CD4-positive, CD25-positive, alpha-beta regulatory T cell (primary cell): ENCODE data around the gene MYO5B. TPM values are rescaled to one million over a fixed set of nuclear protein-coding genes. Genes with fewer than 3 reads are reported as not detected.
"Not testable (repeated sequence)": the region's sequence is repeated elsewhere in the genome, so short reads cannot be mapped to it uniquely, and the experiment has no call there.

ENCODE experiments used
- ATAC-seq, 2 donors: fragments of 150-1000 bp; cut with Tn5 transposase; one replicate each; pipeline ENCODE4 v1.10.0; 2021; ENCODE audit warnings: low read depth in 2 of 2, moderate number of reproducible peaks in 2 of 2, moderate library complexity in 1 of 2
- DNase-seq, 3 donors: peaks; one replicate each; pipeline versions ENCODE4 v3.0.0 to v3.0.0-alpha.2; 2012 to 2022; ENCODE audit warnings: mixed read lengths in 1 of 3
- H3K27ac ChIP-seq: one replicate; pipeline ENCODE4 v1.7.0; 2013; ENCODE audit warnings: mild to moderate bottlenecking, low read length; ENCODE audit not compliant: insufficient read depth, poor library complexity, severe bottlenecking
- H3K27me3 ChIP-seq: one replicate; pipeline ENCODE4 v1.7.0; 2013; ENCODE audit warnings: low read length; ENCODE audit not compliant: control insufficient read depth, insufficient read depth
- H3K36me3 ChIP-seq: one replicate; pipeline ENCODE4 v1.7.0; 2013; ENCODE audit warnings: mild to moderate bottlenecking, low read length, moderate library complexity; ENCODE audit not compliant: control insufficient read depth, insufficient read depth
- H3K4me1 ChIP-seq: 2 replicates; pipeline ENCODE4 v1.7.0; 2013; ENCODE audit warnings: mild to moderate bottlenecking, low read length; ENCODE audit not compliant: insufficient read depth, control insufficient read depth, poor library complexity, severe bottlenecking
- H3K4me3 ChIP-seq: one replicate; pipeline ENCODE4 v1.7.0; 2013; ENCODE audit warnings: low read depth, mild to moderate bottlenecking, low read length, moderate library complexity
- H3K9me3 ChIP-seq, 2 experiments: 1 replicate in 1 of 2; 2 replicates in 1 of 2; pipeline ENCODE4 v1.7.0; 2013; ENCODE audit warnings: low read length in 2 of 2, mild to moderate bottlenecking in 1 of 2, moderate library complexity in 1 of 2; ENCODE audit not compliant: control insufficient read depth in 2 of 2
- H3K27ac Mint-ChIP-seq, 3 donors: one replicate each; pipeline ENCODE4 v1.8.0; 2020 to 2022; ENCODE audit warnings: mild to moderate bottlenecking in 3 of 3, mixed read lengths in 3 of 3, moderate library complexity in 2 of 3
- H3K27me3 Mint-ChIP-seq: one replicate; pipeline ENCODE4 v1.8.0; 2022; ENCODE audit warnings: mild to moderate bottlenecking, mixed read lengths
- H3K36me3 Mint-ChIP-seq: one replicate; pipeline ENCODE4 v1.8.0; 2020; ENCODE audit warnings: mixed read lengths
- H3K4me1 Mint-ChIP-seq, 4 donors: one replicate each; pipeline ENCODE4 v1.8.0; 2020 to 2022; ENCODE audit warnings: mixed read lengths in 4 of 4, mild to moderate bottlenecking in 1 of 4
- H3K4me3 Mint-ChIP-seq, 4 donors: one replicate each; pipeline ENCODE4 v1.8.0; 2020 to 2022; ENCODE audit warnings: mild to moderate bottlenecking in 4 of 4, mixed read lengths in 4 of 4, moderate library complexity in 3 of 4
- H3K9me3 Mint-ChIP-seq, 7 donors: one replicate each; pipeline ENCODE4 v1.8.0; 2020 to 2022; ENCODE audit warnings: mixed read lengths in 7 of 7, mild to moderate bottlenecking in 3 of 7, moderate library complexity in 2 of 7
- polyA plus RNA-seq, 4 donors: library from polyadenylated mRNA; unstranded; fragments of 300-500 nt; fragmentation: Illumina TruSeq; gene quantifications; one replicate each; pipeline ENCODE4 v1.2.3, GENCODE V29; 2021
- total RNA-seq: library from RNA; stranded (reverse); gene quantifications from one replicate; pipeline ENCODE4 v1.2.3, GENCODE V29; 2022

MYO5B gene
- total RNA-seq: not detected
- polyA plus RNA-seq: under 1 TPM in 2 of 4 donors, not detected in 2; 0.02 to 0.03 TPM

DNA sequence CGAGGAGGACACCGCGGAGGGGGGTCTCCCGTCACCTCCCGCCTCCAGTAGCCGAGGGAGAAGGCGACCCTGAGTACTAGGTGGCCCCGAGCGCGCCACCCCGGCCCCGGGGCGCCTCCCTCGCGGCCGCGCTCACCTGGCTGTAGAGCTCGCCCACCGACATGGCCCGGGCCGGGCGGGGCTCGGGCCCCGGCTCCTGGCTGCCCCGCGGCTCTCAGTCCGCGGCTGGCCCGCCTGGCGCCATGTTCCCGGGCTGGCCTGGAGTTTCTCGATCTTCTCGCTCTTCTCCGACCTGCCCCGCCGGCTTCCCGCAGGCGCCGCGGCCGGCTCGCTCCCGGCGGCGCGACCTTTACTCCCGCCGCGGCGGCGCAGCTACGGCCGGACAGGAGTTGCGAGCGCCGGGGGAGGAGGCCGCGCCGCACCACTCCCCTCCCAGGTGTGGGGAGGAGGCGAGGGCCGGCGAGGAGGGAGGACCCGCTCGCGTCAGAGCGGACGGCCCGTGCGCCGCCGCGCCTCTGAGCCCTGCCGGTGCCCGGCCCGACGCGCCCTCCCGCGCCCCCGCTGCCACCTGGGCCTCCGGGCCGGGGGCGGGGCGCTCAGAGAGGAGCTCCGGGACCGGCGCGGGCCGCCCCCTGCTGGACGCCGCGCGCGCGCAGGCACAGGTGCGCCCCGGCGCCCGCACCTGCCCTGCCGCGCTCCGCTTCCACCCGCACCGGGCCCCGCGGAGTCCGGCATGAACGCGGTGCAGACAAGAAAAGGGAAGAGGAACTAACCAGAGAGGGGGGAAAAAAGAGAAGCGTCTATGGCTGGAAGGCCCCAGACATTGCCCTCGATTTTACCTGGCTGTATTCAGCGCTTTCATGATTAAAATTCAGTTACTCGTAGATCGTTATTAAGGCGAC is at the start of gene MYO5B:
MYO5B (minus strand) TSS at position 517 of the 902 bp plus-strand sequence; CDS start at position 163, 354 bp downstream.
- DNase-seq (peak; percentile 5 to 44 (median 33)), ATAC-seq (peak; percentile 63 to 66)
- Histone ChIP-seq H3K27me3 (peaks cover 24% of the 10 kb centered on the region), H3K9me3 (no peaks in the 10 kb centered on the region), H3K27ac (no peak within 1 kb of the TSS), H3K36me3 (no peaks in the 10 kb centered on the region), H3K4me3 (no peak within 1 kb of the TSS), H3K4me1 (no peaks in the 10 kb centered on the region)
- Mint-ChIP-seq H3K9me3 (peaks cover 0 to 4% (median 0%) of the 10 kb centered on the region in 7 donors), H3K4me1 (peaks cover 0 to 18% (median 0%) of the 10 kb centered on the region in 4 donors), H3K27me3 (peaks cover 67% of the 10 kb centered on the region), H3K36me3 (no peaks in the 10 kb centered on the region), H3K4me3 (peak within 1 kb of the TSS in 3 of 4 donors; percentile 55 to 71 (median 69)), H3K27ac (no peak within 1 kb of the TSS)

DNA sequence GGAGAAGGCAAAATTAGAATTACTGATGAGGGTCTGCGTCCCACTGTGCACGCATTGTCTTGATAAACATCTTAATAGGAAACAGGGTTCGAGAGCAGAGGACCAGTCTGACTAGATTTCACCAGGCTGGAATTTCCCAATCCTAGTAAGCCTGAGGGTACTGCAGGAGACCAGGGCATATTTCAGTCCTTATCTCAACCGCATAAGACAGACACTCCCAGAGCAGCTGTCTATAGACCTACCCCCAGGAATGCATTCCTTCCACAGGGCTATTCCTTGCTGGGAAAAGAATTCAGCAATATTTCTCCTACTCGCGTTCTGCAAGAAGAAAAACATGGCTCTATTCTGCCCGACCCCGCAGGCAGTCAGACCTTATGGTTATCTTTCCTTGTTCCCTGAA is 46.8 kb upstream of the MYO5B start:
- not testable (repeated sequence) for H3K9me3 ChIP-seq, H3K36me3 Mint-ChIP-seq, H3K4me3 ChIP-seq, H3K27me3 ChIP-seq, H3K36me3 ChIP-seq, H3K27ac ChIP-seq, H3K4me3 Mint-ChIP-seq, H3K4me1 Mint-ChIP-seq, H3K4me1 ChIP-seq, DNase-seq, H3K27ac Mint-ChIP-seq, ATAC-seq
- Mint-ChIP-seq H3K9me3 (peaks cover 0 to 24% (median 5%) of the 10 kb centered on the region in 7 donors), H3K27me3 (peaks cover 13% of the 10 kb centered on the region)

DNA sequence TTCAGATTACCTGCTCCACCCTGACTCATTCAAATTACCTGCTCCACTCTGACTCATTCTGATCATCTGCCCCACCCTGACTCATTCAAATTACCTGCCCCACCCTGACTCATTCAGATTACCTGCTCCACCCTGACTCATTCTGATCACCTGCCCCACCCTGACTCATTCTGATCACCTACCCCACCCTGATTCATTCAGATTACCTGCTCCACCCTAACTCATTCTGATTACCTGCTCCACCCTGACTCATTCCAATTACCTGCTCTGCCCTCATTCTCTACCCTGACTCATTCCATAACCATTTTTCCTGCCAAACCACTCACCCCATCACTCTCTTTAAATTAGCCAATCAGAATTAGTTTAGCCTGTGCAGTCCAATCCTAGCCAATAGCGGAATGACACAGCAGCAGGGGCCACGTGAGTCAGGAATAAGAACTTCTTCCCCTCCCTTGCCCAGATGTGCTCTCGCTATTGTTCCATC is 45.2 kb upstream of the MYO5B start:
- Histone ChIP-seq H3K36me3 (no peaks in the 10 kb centered on the region), H3K27ac (no peak overlapping the region), H3K4me1 (no peaks in the 10 kb centered on the region), H3K4me3 (no peak overlapping the region), H3K9me3 (peaks cover 0 to 4% of the 10 kb centered on the region in 2 experiments), H3K27me3 (peaks cover 7% of the 10 kb centered on the region)
- ATAC-seq (no peak), DNase-seq (peak in 1 of 3 donors; percentile 48)
- Mint-ChIP-seq H3K4me1 (no peaks in the 10 kb centered on the region), H3K27me3 (peaks cover 10% of the 10 kb centered on the region), H3K9me3 (peaks cover 0 to 24% (median 5%) of the 10 kb centered on the region in 7 donors), H3K27ac (peak overlapping the region in 1 of 3 donors; percentile 82), H3K36me3 (peaks cover 8% of the 10 kb centered on the region), H3K4me3 (no peak overlapping the region)

DNA sequence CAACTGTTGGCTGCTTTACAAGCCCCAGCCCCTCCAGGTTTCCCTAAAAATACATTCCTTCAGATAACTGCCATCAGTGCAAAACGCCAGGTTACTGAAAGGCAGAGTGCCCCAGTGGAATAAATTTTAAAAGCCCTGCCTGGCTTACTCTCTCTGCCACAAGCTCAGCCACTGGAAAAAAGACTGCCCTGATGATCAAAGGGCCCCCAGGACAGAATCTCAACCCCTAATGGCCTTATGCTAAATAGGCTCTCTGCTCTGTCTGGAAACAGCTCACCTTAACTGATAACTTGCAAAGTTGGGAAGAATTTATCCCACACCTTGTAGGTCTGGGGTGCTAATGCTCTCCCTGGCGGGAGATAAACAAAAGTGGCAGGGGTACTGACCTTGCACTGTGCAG is 37.5 kb upstream of the MYO5B start:
- Histone ChIP-seq H3K27me3 (peaks cover 11% of the 10 kb centered on the region), H3K36me3 (no peaks in the 10 kb centered on the region), H3K9me3 (no peaks in the 10 kb centered on the region), H3K4me3 (no peak overlapping the region), H3K27ac (no peak overlapping the region), H3K4me1 (no peaks in the 10 kb centered on the region)
- Mint-ChIP-seq H3K27me3 (peaks cover 17% of the 10 kb centered on the region), H3K36me3 (no peaks in the 10 kb centered on the region), H3K27ac (no peak overlapping the region), H3K4me3 (no peak overlapping the region), H3K4me1 (no peaks in the 10 kb centered on the region), H3K9me3 (peaks cover 0 to 1% (median 0%) of the 10 kb centered on the region in 7 donors)
- ATAC-seq (no peak), DNase-seq (no peak)

DNA sequence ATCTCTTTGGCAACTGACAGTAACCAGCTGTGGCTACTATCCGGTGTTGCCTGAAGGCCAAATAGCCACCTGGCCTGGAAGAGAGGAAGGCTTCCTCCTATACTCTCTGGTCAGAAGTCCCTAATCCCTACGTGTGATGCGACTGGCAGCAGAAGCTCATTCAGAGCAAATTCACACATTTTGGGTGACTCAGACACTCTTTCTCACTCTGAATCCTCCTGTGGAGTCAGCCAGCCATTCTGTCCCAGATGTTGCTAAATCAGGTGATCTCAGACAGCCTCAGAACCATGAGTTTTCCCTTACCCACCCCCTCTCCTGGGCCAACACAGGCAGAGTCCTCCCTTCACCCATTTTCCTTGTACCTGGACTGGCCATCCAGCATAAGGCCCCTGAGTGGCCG is 36.7 kb upstream of the MYO5B start:
- H3K4me1 ChIP-seq: no peaks in the 10 kb centered on the region
- Mint-ChIP-seq H3K9me3 (peaks cover 0 to 1% (median 0%) of the 10 kb centered on the region in 7 donors), H3K4me3 (no peak overlapping the region), H3K4me1 (no peaks in the 10 kb centered on the region), H3K36me3 (no peaks in the 10 kb centered on the region), H3K27me3 (peaks cover 17% of the 10 kb centered on the region), H3K27ac (no peak overlapping the region)
- peaks cover 11% of the 10 kb centered on the region for H3K27me3 ChIP-seq
- DNase-seq: no peak
- H3K9me3 ChIP-seq: no peaks in the 10 kb centered on the region
- no peak overlapping the region for H3K4me3 ChIP-seq
- ATAC-seq: no peak
- H3K36me3 ChIP-seq: no peaks in the 10 kb centered on the region
- H3K27ac ChIP-seq: no peak overlapping the region

DNA sequence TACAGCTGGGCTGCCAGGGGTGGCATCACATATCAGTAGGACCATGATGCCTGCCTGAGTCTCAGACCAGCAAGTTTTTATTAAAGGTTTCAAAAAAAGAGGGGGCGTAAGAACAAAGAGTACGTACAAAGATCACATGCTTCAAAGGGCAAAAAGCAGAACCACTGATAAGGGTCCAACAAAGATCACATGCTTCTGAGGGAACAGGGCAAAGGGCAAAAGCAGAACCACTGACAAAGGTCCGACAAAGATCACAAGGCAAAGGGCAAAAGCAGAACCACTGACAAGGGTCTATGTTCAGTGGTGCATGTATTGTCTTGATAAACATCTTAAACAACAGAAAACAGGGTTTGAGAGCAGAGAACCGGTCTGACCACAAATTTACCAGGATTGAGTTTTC is 25.3 kb upstream of the MYO5B start:
- peaks cover 0 to 16% (median 10%) of the 10 kb centered on the region in 7 donors for H3K9me3 Mint-ChIP-seq
- not testable (repeated sequence) for H3K27ac Mint-ChIP-seq, H3K4me1 Mint-ChIP-seq, H3K4me3 Mint-ChIP-seq, ATAC-seq, DNase-seq, H3K9me3 ChIP-seq, H3K36me3 ChIP-seq, H3K27ac ChIP-seq, H3K4me3 ChIP-seq, H3K27me3 ChIP-seq, H3K4me1 ChIP-seq, H3K36me3 Mint-ChIP-seq
- peaks cover 19% of the 10 kb centered on the region for H3K27me3 Mint-ChIP-seq

DNA sequence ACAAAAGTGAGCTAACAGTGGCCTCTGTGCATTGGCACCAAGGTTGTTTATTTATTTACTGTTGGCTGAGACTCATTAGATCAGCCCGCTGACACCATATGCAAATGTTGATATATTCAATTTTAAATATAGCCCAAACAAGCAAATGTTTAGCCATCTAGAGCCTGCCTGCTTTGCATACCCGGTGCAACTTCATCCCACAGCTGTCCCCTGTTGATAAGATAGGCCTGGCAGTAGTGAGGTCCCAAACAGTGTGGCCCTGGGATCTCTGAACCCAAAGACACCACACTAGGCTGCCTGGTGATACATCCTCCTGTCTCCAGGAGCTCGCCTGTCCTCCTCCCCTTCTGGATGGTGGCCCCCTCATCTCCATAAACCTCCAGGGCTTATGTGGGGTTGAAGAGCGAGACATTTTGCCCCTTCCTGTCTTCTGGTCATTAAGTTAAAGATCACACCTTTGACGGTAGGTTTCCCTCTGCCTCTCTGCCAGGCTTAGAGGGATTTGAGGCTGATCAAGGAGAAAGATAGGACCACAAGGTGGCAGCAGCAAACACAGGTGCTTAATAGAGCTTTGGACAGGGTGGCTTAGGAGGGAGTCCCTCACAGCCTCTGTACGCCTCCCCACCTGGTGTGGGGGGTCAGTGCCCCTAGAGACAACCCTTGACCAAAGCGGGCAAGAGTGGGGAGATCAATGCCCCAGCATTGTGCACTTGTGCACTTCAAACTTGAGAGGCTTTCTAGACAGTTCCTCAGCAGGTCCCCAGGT is 23.7 kb upstream of the MYO5B start:
- Mint-ChIP-seq H3K4me1 (no peaks in the 10 kb centered on the region), H3K9me3 (peaks cover 0 to 16% (median 9%) of the 10 kb centered on the region in 7 donors), H3K4me3 (no peak overlapping the region), H3K27ac (no peak overlapping the region), H3K36me3 (no peaks in the 10 kb centered on the region), H3K27me3 (peaks cover 25% of the 10 kb centered on the region)
- H3K27me3 ChIP-seq: peaks cover 5% of the 10 kb centered on the region
- H3K27ac ChIP-seq: no peak overlapping the region
- H3K36me3 ChIP-seq: no peaks in the 10 kb centered on the region
- H3K9me3 ChIP-seq: peaks cover 0 to 2% of the 10 kb centered on the region in 2 experiments
- DNase-seq (peak in 2 of 3 donors; percentile 14 to 61), ATAC-seq (peak in 1 of 2 donors; percentile 47)
- no peak overlapping the region for H3K4me3 ChIP-seq
- H3K4me1 ChIP-seq: no peaks in the 10 kb centered on the region
